ENCODE results near the gene RNF40.

GRCh38 chr16:30797670-30798309 is 35.7 kb downstream of the RNF40 start:
- TF ChIP-seq CTCF (IDR thresholded peaks at IDR 0.05) (no peak), POLR2A (IDR thresholded peaks at IDR 0.05) (no peak)
